Adipose tissue (tissue), 3 donors: ENCODE measurements around the gene ETFA. TPM values are rescaled to one million over a fixed set of nuclear protein-coding genes. Genes with fewer than 3 reads are reported as not detected.

ENCODE experiments used
- H3K27ac ChIP-seq: one replicate; pipeline ENCODE4 v1.5.1; 2013; ENCODE audit warnings: low read depth, low read length
- WGBS, 3 donors: extraction: QIAGEN DNeasy Blood & Tissue Kit; methylation state at CpG; one replicate each; pipeline ENCODE4 v1.1.7; 2013; 5-methylcytosine and 5-hydroxymethylcytosine counted together
- polyA plus RNA-seq, 3 donors: library from polyadenylated mRNA; stranded (reverse); fragments of 200-250 nt; gene quantifications; one replicate each; pipeline ENCODE4 v1.2.3, GENCODE V29; 2013
- donor health status: healthy with polysubstance abuse.
- donor health status: Bipolar disorder and iron deficiency.
- donor health status: healthy.

Gene ETFA
- polyA plus RNA-seq = 100 to 1,000 TPM in 2 of 3 donors, 10 to 100 TPM in 1; 64.6 to 277 (median 140) TPM

- peak within 1 kb of the TSS; percentile 9 for H3K27ac ChIP-seq
- 0 to 1% (median 1%) methylated on average over 60 of the region's 60 CpGs for WGBS, 3 donors
Measured at GRCh38 chr15:76311100-76311953, at the start of gene ETFA. Gene ETFA, minus strand, starts transcription at chr15:76311469. Its CDS starts 81 bp downstream, at chr15:76311388.

- H3K27ac ChIP-seq = no peak overlapping the region
- WGBS, 3 donors = 92 to 99% (median 92%) methylated on average over 3 of the region's 3 CpGs
Measured at GRCh38 chr15:76360416-76360815, 49.1 kb upstream of the ETFA start.

GRCh38 chr15:76359152-76359551 is 47.9 kb upstream of the ETFA start:
- WGBS, 3 donors = 60 to 96% (median 63%) methylated on average over 3 of the region's 3 CpGs
- H3K27ac ChIP-seq = no peak overlapping the region

- WGBS, 3 donors = 94 to 97% (median 97%) methylated on average over 3 of the region's 3 CpGs
Measured at GRCh38 chr15:76358453-76358852, 47.2 kb upstream of the ETFA start.

GRCh38 chr15:76354823-76355440 is 43.7 kb upstream of the ETFA start:
- 83 to 89% (median 87%) methylated on average over 3 of the region's 3 CpGs for whole genome bisulfite sequencing, 3 donors
- no peak overlapping the region for H3K27ac ChIP-seq

More at GRCh38 chr15:76358453-76358852, 47.2 kb upstream of the ETFA start:
- no peak overlapping the region for H3K27ac ChIP-seq

GRCh38 chr15:76353903-76354302 is 42.6 kb upstream of the ETFA start:
- H3K27ac ChIP-seq = no peak overlapping the region
- 94 to 95% (median 94%) methylated on average over 10 of the region's 10 CpGs for WGBS, 3 donors

GRCh38 chr15:76353023-76353577 is 41.8 kb upstream of the ETFA start:
- WGBS, 3 donors = 94 to 98% (median 95%) methylated on average over 1 of the region's 1 CpG
- no peak overlapping the region for H3K27ac ChIP-seq

GRCh38 chr15:76349301-76350070 is 38.2 kb upstream of the ETFA start:
- WGBS, 3 donors = 95 to 98% (median 95%) methylated on average over 1 of the region's 1 CpG
- H3K27ac ChIP-seq = no peak overlapping the region

- no peak overlapping the region for H3K27ac ChIP-seq
- WGBS, 3 donors = 54 to 89% (median 57%) methylated on average over 13 of the region's 13 CpGs
Measured at GRCh38 chr15:76347482-76348055, 36.3 kb upstream of the ETFA start.

- no peak overlapping the region for H3K27ac ChIP-seq
- WGBS, 3 donors = 3 to 21% (median 6%) methylated on average over 71 to 74 of the region's 74 CpGs
Measured at GRCh38 chr15:76346669-76347481, 35.6 kb upstream of the ETFA start.

GRCh38 chr15:76345880-76346668 is 34.8 kb upstream of the ETFA start:
- no peak overlapping the region for H3K27ac ChIP-seq

GRCh38 chr15:76345583-76345879 is 34.3 kb upstream of the ETFA start:
- H3K27ac ChIP-seq = no peak overlapping the region
- 21 to 28% (median 23%) methylated on average over 7 of the region's 7 CpGs for WGBS, 3 donors

More at GRCh38 chr15:76345880-76346668, 34.8 kb upstream of the ETFA start:
- WGBS, 3 donors = 2 to 5% (median 2%) methylated on average over 65 of the region's 65 CpGs

GRCh38 chr15:76344893-76345582 is 33.8 kb upstream of the ETFA start:
- no peak overlapping the region for H3K27ac ChIP-seq
- 36 to 38% (median 36%) methylated on average over 3 of the region's 3 CpGs for WGBS, 3 donors

GRCh38 chr15:76343313-76343996 is 32.2 kb upstream of the ETFA start:
- 29 to 50% (median 46%) methylated on average over 16 of the region's 16 CpGs for WGBS, 3 donors

GRCh38 chr15:76342382-76343201 is 31.3 kb upstream of the ETFA start:
- no peak overlapping the region for H3K27ac ChIP-seq
- 15 to 41% (median 37%) methylated on average over 62 to 87 of the region's 87 CpGs for WGBS, 3 donors

More at GRCh38 chr15:76343313-76343996, 32.2 kb upstream of the ETFA start:
- no peak overlapping the region for H3K27ac ChIP-seq
